Fibroblast of upper back skin (primary cell): ENCODE data around the gene RSPH9.

Experiments used
- DNase-seq: peaks from one replicate; pipeline ENCODE4 v3.0.0-alpha.2; 2013

The RSPH9 gene

DNA sequence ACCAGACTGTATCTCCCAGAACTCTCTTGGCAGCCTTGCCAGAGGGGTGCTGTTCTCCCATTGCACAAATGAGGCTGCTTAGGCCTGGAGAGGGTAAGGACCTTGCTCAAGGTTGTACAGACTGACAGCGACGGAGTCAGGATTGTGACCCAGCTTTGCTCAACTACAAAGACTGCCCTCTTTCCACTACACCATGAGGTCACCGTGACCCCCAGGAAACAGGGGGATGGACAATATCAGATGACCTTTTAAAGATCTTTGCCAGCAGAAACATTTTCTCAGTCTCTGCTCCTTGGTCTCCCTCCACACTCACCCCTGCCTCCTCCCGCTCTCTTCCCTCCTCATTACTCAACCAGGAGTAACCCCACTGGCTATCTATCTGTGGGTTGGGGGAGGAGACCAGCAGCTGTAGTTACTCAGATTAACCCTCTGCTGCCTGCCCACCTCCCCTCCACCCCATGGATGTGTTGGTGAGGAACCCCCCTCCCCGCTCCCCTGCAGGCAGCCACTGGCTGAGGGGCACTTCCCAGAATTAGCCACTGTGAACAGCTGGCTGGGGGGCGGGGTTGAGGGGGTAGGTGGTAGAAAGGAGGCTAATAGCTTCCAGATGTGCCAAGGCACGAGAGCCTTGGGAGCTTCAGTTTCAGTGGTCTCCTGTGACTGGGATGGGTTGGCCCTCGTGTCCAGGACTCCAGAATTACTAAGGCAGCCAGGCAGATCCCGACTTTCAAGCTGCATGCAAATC, 69.6 kb downstream of the RSPH9 start:
- DNase-seq = peak; percentile 84

DNA sequence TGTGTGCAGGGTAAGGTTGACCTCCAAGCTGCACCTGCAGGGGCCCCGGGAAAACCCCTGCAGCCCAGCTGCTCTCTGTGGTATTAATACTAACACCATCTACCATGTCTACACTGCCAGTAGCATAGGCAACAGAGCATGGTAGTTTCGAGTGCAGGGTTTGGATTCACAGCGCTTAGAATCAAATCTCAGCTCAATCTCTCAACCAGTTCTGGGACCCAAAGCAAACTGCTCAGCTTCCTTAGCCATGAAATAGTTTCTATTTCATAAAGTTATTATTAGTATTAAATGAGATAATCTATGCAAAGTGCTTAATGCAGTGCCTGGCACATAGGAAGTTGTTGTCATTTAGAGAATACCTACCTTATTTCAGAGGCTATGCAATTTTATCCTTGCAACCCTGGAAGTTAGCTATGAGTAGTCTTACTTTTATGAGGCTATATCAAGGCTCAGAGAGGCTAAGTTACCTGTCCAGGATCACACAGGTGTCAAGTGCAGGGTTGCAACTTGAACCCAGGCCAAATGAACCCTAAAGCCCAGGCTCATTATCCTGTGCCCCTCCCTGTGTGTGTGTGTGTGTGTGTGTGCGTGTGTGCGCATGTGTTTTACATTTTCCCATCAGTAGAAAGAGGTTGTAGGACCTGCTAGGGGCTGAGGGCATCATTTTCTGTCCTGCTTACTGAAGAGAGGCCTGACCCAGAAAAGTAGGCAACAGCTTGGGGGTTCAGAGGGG, 70.4 kb downstream of the RSPH9 start:
- no peak for DNase-seq

DNA sequence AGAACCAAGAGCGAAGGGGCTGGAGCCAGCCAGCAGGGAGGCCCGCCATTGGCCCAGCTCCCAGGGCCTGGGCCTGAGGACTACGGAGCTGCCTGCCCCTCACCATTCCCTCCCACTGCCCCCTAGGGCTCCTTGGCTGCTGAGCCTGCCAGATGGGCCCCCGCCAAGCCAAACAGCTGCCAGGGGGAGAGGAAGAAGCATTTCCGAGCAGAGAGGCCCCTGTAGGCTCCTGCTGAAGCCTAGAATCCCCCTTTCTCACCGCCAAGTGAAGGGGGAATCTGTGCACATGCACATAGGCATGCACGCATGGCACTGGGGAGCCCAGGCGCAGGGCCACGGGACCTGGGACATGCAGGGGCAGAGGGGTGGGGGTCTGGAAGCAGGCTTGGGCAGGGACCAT, 71.3 kb downstream of the RSPH9 start:
- peak; percentile 53 for DNase-seq

GRCh38 chr6:43717389-43717788, 72.6 kb downstream of the RSPH9 start:
- no peak for DNase-seq

DNA sequence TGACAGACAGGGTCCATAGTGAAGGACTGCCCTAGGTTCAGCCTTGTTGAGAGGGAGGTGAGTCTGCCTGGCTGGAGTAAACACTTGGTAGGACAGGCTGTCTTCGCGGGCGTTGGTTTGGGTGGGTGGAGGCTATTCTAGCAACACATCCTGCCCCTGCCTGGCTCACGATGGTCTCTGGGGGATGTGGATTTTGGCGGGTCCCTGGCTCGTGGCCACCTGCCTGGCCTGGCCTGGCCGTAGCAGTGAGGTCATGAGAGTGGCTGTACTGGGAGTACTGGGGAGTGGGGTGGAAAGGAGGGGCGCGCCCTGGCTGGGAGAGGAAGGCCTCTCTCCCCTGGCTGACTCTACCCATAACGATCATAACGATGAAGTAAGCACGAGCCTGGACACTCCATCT, 73.0 kb downstream of the RSPH9 start:
- DNase-seq = no peak

DNA sequence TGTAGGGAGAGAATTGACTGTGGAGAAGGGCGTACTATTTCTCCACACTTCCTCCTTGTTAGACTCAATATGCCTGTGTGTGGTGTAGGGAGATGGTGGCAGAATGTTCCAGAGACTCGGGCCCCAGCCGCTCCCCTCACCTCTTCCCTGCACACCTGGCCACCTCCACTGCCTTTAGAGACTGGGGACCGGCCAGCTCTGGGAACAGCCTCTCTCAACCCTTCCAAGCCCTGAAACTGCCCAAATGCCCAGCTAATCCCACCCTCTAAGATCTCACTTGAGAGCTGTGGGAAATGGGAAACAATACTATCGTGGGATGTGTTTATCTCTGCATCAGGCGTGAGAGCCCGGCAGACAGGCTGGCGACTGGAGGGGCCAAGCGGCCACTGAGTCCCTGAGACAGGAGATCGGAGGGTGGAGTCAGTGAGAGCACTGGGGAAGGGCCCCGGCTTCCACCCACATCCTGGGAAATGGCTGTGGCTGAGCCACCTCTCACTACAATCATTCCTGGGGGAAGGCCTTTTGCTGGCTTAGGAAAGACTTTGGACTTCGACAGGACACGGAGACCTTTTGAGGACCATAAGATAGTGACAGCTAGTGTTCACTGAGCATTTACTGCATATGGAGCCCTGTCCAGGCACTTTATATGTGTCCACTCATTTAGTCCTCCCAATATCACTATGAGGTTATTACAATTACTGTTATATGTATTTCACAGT, 73.7 kb downstream of the RSPH9 start:
- DNase-seq = no peak

DNA sequence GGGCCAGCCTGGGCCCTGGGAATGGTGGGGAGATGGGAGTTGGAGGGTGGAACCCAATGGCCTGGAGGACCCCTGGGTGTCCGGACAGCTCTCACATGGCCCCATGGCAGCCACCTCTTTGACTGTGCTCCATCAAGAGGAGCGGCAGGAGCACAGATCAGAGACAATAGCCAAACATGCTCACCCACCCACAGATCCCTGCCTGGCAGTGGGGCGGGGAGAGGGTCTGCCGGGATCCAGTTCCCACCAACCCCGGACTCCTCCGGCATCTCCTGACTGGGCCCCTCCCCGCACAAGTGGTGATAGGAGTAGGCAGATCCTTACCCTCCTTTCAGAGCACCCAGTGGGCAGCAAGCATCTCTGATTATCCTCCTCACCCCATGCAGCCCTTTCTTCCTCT, 74.7 kb downstream of the RSPH9 start:
- DNase-seq = no peak

DNA sequence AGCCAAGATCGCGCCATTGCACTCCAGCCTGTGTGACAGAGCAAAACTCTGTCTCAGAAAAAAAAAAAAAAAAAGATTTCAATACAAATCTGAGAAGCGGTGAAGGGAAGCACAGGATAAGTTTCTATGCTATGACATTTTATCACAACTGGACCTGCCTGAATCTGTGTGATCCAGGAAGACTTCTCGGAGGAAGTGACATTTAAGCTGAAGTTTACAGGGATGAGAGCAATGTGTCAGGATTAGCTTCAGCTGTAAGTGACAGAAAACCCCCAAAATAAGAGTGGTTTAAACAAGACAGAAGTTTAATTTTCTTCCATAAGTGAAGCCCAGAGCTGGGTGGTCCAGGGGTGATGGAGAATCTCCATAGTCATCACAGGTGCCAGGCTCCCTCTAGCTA, 76.2 kb downstream of the RSPH9 start:
- no peak for DNase-seq
